Activated CD4-positive, alpha-beta T cell treated with anti-CD3 and anti-CD28 coated beads for 24 hours (primary cell): ENCODE results near the gene C1orf116.

Experiments used
- DNase-seq, 2 donors: peaks; one replicate each; pipeline ENCODE4 v3.0.0-alpha.2; 2020; ENCODE audit warnings: low read depth in 2 of 2

Gene C1orf116

DNA sequence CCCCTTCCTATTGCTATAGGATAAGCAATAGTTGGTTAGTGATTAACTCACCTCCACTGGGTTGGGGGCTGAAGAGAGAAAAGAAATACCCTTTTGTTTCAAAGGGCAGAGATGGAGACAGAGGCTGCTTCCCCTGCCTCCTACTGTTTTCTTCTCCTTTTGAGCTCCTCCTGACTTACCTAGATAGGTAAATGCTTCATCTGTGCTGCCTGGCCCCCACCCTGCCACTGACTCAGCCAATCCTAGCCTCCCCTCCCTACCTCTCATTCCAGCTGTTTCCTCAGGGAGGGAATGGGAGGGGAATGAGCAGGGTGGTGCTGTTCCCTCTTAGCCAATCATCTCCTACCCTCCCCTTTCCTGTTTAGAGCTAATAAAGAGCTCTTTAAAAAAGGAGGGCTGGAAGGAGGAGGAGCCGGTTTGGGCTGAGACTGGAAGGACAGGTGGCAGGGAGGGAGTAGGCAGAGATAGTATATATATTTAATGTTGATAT is at the start of gene C1orf116:
Gene C1orf116, minus strand, starts transcription at position 229 of the 490 bp plus-strand sequence. CDS start 5,158 bp downstream, outside the sequence.
- DNase-seq, result no peak

DNA sequence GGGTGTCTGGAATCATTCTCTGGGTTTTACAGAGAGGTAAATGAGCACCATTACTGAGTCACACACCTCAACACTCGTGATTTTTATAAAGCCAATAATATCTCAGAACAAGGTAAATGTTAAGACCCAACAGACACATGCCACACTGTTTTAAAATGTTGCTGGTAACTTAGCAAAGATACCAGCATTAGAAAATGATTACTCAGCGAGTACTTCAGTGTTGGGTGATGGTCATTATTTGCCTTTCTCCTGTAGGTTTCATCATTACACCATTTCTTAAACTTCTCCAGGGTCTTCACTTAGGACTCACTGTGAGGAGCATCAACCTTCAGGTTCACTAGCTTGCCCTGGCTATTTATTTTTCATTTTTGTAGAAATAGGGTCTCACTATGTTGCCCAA is 49.2 kb upstream of the C1orf116 start:
- DNase-seq, result no peak

DNA sequence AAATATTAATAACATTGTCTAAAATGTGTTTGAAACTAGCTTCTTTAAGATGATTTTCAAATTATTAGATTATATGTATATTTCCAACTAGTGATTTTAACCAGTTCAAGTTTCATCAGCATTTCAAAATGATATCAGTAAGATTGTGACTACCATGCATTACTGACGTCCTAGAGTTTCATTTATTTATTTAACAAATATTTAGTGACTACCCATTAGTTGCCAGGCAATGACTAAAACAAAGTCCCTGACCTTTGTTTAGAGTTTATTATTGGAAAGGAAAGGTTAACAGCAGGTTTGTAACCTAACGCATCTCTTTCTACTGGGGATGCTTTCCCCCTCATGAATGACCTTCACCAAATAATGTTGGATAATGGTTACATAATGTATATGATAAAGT is 48.5 kb upstream of the C1orf116 start:
- no peak for DNase-seq

DNA sequence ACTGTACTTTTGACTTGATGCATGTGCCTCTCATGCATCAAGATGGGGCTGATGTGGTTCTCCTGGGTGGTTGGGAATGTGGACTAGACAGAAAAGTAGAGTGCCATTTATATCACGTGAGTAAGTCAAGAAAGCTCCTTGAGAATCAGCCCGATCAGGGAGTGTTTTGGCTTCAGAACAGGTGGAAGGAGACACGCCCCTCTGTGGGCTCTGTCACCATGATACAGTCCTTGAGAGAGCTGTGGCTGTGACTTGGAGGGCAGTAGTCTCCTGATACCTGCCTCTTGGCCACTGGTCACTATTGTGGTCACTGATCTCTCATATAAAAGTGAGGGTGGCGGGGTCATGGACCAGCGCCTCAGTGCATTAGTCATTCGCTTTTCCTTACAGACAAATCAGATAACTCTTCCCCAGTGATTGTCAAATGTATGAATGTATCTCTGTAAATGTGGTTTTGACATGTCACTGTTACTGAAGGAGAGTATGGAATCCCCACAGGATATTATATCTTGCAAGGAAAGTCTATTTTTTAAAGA is 47.2 kb upstream of the C1orf116 start:
- no peak for DNase-seq

DNA sequence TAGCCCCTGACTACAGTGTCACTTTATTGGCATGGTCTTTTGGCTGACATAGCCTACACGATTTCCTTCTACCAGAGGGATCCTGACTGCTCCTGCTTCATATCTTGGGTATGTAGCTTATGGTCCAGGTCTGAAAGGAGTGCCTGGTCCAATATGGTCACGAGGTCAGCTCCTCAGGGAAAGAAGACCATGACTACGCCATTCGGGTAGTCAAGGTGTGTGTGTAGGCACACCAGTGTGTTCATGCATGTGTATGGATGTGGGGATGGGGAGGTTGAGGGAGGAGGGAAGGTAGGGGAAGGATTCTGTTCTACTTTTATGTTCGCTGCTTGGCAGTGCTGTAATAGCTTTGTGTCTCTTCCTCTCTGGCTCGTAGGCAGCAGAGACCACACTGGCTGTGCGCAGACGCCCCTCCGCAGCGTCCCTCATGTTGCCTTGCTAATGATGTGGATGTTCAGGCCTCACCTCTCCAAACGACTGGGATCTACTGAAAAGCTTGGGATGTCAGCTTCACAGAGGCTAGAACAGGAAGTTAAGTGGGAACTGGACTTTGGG is 46.1 kb upstream of the C1orf116 start:
- no peak for DNase-seq

DNA sequence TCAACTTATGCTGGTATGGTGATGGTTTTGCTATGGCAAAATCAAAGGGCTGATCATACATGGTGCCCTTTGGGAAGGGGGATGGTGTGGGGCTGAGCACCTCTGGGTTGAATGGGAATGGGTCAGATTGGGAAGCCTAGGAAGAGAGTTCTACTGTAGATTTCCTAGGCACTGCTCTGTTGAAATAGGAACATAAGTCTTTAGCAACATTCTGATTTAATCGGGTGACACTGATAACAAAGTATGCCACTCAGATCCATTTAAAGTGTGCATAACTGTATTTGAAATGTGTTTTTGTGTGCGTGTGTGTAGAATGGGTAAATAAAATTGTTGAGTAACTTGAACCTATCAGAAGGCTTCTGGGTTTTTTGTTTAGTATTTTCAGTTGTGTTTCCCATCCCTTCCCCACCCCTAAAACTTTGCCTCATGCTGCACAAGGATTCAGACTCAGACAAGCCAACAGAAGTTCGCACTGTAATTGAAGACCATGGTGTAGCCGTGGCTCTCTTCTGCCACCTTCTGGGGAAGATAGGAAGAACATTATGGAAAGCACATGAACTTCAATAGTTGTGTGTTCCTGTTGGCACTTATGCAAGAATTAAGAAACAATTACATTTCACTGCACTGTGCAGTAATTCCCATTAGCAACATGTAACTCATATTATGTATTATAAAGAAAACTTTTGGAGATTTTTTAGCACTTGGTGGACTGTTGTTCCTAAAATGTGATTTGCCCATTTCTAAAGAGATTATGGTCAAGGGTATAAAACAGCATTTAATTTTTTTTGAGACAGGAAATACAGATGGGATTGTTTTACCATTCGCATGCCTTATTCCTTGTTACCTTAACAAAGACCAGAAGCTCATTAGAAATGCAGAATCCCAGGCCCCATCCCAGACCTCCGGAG is 45.2 kb upstream of the C1orf116 start:
- peak; percentile 23 to 57 for DNase-seq

DNA sequence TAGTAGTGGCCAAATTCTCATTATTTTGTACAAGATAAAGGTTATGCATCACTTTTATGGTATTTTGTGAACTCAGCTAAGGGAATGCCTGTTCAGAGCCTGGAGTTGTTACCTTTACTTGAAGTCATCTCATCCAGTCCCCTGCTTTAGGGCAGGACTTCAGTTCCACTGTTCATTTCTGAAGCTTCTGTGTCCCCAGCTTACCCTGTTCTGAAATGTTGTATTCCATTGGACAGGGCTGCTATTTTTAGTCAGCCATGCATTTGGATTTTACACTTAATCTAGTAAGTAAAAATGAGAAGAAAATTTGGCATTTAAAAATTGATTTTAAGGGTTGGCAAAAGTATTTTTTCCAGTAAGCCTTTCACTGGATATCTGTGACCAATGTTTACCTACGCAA is 44.5 kb upstream of the C1orf116 start:
- DNase-seq, result no peak

DNA sequence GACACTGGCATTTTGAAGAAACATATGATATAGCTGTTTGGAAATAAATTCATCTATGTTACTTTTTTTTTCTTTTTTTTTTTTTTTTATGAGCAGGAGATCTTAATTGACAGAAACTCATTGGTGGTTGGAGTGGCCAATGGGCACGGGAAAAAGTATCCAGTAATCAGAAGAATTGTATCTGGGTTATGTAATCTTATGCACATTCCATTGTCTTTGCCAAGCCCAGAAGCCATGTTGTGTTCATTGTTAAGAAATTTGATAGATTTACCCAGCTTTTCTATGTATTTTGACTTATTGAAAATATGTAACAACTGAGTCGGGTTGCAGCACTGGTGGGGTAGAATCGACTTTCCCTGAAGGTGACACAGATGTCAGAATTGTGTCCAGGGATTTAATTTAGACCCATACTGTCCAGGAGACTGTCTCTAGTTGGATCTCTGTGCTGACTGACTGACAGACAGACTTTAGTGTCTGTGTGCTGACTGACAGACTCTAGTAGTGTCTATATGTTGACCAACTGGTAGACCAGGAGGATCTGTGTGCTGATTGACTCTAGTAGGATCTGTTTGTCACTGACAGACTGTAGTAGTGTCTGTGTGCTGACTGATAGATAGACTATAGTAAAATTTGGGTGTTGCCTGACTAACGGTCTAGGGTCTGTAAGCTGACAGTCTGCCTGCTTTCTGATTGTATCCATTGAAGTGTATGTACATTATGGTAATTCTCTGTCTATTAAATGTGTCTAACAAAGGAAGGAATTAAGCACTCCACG is 43.8 kb upstream of the C1orf116 start:
- no peak for DNase-seq

DNA sequence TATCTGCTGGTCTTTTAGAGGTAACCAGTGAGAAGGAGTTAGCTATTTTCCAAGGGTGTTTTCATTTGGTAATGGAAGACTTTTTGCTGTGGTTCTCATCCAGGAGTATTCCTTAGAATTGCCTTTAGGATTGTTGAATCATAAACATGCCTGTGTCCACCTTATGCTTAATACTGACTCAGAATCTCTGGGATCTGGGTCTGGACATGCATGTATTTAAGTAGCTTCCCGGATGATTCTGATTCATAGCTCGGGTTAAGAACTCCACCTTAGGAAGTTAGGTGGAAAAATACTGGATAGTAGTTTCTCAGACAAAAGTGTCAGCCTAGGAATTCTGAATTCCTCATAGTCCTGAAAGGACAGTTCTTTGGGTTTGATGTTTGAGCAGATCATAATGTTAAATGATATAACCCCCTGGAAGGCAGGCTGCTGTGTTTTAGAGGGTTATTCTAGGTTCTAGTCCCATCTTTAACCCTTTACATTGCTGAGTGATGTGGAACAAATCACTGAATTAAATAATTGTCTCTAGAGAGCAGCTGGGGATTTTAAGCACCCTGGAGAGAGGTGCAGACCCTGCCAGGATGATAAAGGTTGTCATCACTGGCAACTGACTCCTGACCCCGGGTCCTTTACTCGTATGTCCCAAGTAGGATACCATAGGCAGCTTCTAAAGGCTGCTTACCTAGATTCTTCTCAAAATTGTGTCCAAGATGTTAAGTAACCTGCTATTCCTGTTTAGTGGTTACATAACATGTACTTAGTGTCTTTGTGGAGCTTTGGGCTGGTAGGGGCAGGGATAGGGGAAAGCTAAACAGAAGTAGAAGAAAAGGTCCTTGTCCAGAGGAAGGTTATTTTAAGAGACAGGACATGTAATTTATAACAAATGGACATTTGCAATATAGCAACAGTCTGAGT is 41.6 kb upstream of the C1orf116 start:
- no peak for DNase-seq

DNA sequence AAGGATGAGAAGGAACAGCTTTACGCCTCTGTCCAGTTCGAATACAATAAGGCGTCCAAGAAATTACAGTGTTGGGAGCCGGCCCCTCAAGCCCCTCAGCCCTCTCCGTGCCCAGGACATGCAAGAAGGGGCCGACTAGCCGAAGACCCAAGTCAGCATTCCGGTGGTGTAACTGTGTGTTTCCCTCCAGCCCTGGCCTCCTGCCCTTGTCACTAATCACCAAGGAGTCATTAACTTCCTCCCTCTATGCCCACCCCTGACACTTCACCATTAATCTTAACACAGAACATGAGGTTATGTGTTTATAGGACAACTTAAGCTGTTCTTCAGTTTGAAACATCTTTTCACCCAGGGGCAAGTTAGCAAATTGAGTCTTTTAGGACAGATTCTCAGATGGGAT is 39.7 kb upstream of the C1orf116 start:
- DNase-seq, result no peak

GRCh38 chr1:207071426-207071825 is 38.9 kb upstream of the C1orf116 start:
- no peak for DNase-seq

DNA sequence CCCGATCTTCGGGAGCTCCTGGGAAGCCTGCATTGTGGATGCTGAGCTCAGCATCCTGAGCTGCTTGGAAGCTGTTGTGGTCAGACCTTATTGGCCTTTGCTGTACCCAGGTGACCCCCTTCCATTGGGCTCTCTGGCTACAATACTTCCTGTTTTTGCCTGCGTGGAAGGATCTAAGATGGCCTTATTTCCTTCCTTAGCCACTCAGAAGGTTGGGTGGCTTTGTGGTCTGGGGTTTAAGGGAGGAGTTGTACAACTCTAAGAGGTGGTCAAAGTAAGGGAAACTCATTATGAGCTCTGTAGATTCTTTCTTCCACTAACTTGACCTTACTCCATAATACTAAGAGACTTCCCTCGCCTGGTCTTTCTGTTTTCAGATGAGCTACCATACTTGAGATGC is 38.3 kb upstream of the C1orf116 start:
- DNase-seq, result no peak

DNA sequence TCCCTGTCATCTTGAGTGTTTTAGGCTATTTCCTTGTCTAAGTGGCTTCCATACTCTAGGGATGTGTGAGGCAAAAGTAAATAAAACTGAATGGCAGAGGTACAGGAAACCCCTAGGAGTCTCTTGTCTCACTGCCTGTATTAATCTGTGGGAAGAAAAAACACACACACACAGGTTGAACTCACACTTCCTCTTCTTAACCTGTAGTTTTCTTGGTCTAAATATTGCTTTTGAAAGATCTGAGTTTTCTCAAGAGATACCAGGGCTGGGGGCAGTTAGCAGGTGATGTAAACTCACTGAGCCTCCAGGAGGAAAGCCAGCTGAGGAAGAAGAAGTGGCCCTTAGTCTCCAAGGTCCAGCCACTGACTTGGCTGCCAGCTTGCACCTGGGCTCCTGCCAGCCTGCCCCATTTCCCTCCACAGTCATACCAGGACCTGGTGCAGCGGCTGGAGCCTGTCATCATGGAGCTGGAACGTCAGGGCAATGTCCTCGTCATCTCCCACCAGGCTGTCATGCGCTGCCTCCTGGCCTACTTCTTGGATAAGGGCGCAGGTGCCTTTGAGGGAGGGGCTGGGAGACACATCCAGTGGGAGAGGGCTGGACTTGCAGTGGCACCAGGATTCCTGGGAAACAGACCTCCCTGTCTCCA is 37.4 kb upstream of the C1orf116 start:
- DNase-seq, result no peak

GRCh38 chr1:207069061-207069460 is 36.5 kb upstream of the C1orf116 start:
- DNase-seq, result no peak

DNA sequence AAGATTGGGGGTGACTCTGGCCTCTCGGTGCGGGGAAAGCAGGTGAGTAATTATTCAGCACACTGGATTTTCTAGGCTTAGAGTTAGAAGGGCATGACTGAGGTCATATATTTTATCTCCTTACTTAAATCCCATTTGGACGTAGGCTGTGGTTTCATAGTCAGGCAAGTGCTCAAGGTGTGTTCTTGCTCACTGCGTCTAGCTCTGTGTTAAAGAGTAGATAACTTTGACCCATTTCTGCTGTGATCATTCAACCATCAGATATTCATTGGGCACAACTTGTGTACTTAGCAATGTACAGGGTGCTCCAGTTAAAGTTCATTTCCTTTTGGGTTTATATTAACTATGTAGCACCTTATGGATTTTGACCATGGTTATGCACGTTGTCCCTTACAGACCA is 35.1 kb upstream of the C1orf116 start:
- DNase-seq, result no peak

DNA sequence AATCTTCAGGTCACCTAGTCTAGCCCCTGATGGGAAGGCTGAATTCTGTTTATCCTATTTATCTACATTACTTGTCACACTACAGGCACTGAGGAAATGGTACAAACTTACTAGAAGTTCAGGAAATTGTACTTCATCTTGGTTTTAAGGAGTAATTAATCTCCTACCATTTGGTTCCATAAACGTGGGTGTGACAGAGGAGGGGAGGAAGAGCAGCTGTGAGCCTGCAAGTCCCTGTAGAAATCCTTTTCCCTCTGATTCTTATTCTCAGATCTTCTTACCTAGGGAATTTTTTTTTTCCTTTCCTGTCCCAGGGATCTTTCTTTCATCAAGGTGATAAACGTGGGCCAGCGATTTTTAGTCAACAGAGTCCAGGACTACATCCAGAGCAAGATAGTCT is 34.6 kb upstream of the C1orf116 start:
- DNase-seq, result no peak

GRCh38 chr1:207064561-207064960 is 32.0 kb upstream of the C1orf116 start:
- DNase-seq, result no peak

- no peak for DNase-seq
These were observed 30.5 kb upstream of the C1orf116 start for GRCh38 chr1:207063014-207063413.

DNA sequence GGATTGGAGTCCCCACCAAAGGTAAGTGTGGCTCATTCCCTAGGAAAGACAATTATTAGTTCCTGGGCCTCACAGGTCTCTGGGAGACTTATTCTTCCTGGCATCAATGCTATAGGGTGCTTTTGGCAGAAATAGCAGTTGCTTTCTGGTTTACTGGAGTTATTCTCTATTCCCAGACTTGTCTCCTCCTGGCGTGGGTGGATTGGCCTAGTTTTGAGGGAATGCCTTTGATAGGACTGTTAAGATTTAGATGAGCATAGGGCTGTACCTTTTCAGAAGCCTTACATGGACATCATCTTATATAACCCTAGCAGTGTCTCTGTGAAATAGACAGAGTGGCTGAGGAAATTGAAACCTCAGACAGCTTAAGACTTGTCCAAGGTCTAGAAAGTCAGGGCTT is 29.5 kb upstream of the C1orf116 start:
- DNase-seq, result no peak

GRCh38 chr1:207060596-207060995 is 28.0 kb upstream of the C1orf116 start:
- DNase-seq, result no peak

GRCh38 chr1:207059881-207060280 is 27.3 kb upstream of the C1orf116 start:
- DNase-seq, result no peak
